DMS114 treated with DMSO at 0.1 percent for 48 hours (cell line): Measurements from ENCODE around the gene KIF16B.
"Not testable (repeated sequence)": the region's sequence is repeated elsewhere in the genome, so short reads cannot be mapped to it uniquely, and the experiment has no call there.

Source experiments
- DNase-seq: peaks from one replicate; lab custom pipeline; 2025; ENCODE audit not compliant: unreplicated experiment; lab: John Stamatoyannopoulos, UW

Gene KIF16B

DNA sequence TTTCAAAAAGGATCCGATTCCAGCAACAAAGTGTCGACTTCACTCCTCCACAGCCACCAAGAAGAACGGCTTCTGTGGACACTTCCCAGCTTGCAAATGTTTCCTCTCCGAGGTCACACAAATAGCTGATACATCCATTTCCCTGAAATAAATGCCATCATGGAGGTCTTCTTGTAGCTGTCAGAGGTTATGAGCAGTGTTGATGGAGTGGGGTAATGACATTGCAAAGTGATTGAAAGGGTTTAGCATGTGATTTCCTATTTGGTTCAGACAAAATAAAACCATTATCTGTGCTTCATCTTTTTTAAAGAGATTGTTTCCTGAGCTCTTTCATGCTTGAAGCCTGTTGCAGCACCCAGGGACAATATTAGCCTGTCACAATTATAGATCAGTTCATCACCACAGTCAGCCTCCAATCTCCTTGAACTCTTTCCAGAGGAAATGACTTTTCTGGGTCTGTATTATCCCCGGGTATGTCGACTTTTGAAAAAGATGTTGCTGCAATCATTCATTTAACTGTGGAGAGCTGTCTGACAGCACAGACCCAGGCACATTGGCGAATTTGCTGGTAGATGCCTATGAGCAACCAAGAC, 16.9 kb upstream of the KIF16B start:
- no peak for DNase-seq

DNA sequence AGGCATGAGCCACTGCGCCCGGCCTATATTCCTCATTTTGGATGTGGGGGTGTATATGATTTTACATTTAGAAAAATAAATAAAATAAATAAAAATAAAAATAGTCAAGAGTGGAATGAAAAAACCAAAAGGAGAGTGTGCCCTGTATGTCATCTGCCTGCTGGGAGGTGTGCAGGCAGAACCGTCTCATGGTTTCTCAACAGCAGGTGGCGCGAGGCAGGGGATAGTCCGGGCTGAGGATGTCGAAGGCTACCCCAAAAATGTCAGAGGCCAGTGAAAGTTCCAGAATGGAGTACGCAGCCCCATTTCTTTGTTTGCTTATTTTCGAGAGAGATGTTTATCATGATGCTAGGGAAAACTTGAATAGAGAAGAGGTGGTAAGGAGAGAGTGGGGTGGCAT, 16.4 kb upstream of the KIF16B start:
- no peak for DNase-seq

DNA sequence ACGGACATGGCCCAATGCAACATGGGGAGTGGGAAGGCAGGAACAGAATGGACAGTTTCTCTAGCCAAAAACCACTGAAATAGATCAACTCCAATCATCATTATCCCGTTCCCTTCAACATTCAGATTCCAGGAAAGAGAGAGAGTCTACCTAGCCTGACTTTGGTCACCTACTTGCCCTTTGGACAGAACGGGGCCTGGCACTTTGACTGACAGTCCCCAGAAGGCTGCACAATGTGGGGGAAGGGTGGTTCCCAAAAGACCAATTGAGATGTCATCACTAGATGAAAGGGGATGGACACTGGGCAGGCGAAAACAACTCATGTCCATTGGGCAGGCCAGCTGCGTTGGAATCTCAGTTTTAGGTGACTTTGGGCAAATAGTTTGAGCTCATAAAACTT, 15.0 kb upstream of the KIF16B start:
- no peak for DNase-seq

DNA sequence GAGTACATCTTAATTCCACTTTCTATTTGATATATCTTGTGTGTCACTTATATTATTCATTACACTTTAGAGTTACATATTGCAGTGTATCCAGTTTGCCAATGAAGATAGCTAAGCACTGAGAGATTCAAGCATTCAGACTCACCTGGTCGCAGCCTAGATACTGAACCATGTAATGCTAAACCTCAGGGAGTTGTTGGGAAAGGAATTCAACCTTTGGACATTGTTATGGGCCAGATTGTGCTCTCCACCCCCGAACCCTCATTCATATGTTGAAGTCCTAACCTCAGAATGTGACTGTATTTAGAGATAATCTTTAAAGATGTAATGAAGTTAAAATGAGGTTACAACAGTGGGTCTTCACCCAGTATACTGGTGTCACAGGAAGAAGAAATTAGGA, 13.8 kb upstream of the KIF16B start:
- no peak for DNase-seq

DNA sequence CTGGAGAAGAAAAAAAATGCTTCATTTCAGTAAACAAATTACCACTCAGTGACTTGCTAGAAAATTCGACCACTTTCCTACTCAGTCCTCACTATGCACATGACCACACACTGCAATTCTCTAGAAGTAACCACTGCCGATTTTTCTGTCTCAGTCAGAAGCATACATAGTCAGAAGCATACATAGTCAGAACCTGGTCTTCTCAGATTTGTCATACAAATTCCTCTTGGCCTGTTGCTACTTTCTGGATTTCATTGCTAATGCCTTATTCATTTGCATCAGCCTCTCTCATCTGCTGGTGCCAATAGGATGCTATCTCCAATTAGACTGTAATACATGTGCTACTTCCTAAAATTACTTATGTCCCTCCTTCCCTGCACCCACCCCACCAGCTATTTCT, 10.2 kb upstream of the KIF16B start:
- no peak for DNase-seq

DNA sequence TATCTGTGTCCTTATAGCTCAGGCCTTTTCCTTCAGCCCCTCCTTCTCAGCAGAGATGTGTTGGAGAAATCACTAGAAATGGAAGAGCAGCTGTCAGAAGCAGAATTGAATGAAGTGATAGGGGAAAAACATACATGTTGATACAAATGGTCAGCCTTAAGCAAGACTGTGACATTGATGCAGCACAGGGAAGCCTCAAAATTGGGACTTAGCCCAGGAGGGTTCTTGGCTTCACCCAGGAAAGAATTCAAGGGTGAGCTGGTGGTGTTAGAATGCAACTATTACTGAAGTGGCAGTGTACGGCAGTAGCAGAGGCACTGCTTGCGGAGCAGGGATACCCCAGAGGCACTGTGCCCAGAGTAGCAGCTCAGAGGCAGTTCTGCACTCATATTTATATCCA, 8.0 kb upstream of the KIF16B start:
- DNase-seq, result no peak

DNA sequence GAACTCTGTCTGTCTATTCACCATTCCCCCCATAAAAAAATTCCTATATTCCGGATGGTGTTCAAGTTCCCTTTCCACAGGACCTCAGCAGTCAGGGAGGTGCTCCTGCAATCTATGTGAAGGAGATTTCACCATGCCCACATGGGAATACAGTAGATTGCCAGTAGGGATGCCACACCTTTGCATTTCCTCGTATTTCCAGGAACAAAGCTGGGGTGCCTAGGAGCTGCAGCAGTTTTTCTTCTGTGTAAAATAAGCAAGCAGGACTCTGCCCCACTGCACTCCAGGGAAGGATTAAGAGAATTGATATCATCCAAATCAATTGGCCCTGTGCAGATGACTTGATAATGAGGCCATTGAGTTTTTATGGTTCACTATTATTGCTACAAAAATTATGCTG, 7.4 kb upstream of the KIF16B start:
- no peak for DNase-seq

DNA sequence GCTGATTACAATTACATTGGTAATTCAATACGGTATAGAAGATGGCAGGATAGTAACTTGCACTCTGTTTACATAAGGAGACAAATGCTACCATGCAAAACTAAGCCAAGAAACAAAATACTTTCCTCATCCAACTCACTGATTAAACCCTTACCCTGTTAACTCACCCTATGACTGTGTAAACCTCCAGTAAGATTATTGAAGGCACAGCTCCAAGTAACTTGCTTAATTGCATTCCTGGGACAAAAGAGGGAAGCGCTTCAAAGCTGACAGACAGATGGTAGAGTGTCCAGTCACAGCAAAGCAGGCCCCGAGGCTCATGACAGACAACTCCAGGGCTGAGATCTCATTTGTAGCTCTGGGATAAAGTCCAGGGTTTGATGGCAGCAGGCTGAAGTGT, 6.9 kb upstream of the KIF16B start:
- DNase-seq, result no peak

DNA sequence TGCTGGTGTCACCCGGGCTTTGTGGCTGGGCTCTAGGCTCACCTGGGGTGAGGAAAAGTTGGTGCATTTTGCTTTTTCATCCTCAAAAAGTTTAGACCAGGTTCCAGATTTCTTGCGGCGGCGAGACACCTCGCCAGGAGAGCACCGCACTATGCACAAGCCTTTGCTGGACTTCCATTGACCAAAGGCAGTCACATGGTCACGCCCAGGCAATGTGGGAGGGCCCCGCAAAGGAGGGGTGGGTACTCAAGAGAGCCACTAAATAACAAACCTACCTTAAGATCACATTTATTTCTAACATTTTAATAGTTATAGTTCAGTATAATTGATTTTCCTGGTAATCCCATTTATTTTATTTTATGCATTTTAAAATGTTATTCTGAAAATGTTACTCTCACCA, 3.0 kb upstream of the KIF16B start:
- DNase-seq, result no peak

DNA sequence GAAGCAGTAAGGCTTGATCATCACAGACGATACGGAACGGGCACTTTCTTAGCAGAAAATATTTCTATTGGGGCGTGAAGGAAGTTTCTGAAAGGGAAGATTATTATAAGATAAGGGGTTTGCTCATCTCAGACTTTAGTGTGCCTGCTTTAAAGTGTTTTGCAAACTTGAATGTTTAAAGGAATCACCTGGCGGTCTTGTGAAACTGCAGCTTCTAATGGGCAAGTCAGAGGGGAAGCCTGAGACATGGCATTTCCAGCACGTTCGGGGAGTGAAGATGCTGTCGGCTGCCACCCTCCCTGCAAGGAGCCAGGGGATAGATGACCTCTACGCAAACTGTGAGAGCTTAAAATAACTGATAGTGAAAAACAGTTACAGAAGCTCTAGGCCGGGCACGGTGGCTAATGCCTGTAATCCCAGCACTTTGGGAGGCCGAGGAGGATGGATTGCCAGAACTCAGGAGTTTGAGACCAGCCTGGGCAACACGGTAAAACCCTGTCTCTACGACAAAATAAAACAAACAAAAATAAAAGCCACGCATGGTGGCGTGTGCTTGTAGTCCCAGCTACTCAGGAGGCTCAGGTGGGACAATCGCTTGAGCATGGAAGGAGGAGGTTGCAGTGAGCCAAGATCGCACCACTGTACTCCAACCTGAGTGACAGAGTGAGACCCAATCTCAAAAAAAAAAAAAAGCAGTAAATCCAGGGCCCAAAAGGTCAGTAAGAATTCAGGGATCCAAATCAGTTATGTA, 2.3 kb upstream of the KIF16B start:
- DNase-seq, result no peak

DNA sequence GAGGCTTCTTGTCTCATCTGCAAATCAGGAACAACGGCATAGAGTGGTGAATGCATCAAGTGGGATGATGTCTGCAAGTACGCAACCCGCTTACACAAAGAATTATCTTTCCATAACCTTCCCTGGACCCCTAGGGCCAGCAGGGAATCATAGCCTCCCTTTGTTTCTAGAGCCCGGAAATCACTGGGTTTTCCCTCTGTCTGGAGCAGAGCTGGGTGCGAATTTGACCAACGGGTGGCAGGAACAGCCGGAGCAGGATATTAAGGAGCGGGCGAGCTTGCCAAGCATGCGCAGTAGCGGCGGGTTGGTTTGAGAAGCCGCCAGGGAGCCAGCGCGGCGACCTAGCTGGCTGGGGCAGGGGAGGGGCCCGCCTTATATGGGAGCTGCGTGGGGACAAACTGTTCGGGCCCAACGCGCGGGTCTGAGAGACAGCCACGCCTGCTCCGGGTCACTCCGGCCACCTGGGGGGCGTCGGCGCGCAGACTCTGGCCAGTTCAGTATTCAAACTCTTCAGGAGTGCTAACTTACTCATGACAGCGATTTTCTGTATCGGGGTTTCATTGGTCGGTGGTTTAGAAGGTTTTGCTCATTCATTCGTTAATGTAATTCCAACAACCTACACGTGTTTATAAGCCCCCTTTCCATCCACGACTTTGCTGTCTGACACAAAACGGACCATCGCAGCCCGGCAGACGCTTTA, 1.6 kb upstream of the KIF16B start:
- DNase-seq, result peak; percentile 68

DNA sequence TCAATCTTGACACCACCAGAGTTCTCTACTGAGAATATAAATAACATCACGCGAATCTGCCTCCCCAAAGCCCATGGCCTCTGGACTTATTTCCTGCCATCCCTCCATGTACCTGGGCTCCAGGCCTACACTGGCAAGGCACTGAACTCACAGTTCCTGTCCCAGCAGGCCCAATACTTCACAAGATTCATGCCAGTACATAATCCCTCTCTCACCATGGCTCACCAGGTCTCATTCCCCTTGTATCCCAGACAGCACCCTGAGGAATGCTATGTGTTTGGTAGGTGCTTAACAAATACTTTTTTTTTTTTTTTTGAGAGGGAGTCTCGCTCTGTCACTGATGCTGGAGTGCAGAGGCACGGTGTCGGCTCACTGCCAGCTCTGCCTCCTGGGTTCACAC, 1.9 kb downstream of the KIF16B start:
- DNase-seq, result no peak

DNA sequence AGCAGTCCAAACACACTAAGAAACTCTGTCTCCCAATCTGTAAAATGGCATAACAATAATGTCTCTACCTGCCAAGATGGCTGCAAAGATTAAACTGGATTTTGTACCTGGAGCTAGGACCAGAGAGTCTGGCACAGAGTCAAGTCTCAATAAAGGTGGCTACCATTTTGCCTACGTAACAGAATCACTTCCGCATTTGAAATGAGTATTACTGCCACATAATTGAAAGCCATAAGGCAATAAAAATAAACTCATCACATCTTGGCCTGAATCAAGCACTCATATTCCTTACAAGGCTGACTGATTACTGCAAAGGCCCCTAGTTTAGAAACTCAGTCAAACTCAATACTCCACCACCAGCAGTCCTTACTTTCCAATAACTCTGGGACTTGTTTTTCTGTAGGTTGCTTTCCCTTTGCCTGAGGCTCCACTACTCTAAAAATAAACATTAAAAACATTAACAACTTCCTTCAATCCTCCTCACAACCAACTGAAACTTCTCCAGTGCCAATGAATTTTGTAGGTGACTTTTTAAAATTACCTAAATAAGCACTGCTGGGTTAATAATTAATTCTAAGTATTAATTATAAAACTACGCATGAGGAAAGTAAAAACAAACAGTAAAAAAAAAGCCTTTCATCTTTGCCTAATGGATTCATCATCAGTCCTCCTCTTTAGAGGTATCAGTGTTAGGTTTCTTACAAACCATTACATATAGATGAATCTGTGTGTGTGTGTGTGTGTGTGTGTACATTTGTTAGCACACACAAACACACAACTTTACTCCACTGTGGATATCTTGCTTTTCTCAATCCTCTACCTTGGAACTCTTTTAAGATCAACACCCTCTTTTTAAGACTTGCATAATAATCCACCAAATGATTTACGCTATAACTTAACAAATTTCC, 3.7 kb downstream of the KIF16B start:
- DNase-seq, result no peak

DNA sequence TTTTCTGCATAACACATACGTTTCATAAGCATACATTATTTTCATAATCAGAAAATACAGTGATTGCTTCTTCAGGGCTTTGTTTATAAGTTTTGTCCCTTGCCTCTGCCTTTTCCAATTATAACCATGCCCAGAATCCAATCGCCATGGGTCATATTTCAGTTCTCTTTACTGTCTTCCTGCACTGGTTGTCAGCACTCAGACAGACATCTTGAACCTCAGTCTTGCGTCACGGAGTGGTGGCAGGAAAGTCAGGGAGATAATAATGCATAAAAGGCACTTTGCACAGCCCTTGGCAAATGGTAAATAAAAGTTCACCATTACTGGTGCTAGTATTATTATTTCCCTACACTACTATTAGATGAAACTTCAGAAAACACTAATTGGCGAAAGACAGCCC, 7.2 kb downstream of the KIF16B start:
- no peak for DNase-seq

DNA sequence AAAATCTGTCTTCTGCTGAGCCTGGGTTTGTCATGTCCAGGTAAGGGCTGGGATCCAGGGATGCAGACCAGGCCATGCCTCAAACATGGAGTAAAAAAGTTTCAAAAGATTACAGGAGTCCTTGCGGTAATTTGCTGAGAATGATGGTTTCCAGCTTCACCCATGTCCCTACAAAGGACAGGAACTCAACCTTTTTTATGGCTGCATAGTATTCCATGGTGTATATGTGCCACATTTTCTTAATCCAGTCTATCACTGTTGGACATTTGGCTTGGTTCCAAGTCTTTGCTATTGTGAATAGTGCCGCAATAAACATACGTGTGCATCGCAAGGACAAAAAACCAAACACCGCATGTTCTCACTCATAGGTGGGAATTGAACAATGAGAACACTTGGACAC, 9.2 kb downstream of the KIF16B start:
- DNase-seq, result not testable (repeated sequence)

DNA sequence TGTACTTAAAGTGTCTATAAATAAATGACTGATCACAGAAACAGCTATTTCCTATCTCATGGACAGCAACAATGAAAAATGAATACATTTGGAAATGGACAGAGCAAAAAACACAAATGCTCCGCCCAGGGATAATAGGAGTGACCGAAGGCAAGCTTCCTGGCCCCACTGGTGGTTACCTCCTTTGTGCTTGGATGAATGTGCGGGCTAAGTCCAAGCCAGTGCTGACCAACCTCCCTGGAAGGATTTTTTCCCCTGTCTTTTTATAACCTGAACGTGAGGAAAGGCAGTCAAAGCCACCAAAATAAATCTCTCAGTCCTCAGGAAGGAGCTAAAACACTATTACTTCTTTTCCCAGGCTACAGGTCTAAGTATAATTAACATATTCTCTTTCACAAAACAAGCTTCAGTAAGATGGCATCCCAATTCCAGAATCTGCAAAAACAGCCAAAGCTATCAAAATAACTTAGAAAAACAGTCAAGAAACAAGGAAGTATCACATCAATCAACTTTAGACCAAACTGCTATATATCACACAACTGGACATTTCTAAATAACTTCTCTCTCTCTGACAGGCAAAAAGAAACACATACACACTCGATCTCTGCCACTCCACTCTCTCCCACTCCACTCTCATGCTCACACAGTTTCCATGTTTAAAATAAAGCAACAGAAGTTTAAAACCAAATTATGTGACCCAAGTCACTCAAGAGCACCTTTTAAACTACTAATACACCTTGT, 10.0 kb downstream of the KIF16B start:
- DNase-seq, result no peak

DNA sequence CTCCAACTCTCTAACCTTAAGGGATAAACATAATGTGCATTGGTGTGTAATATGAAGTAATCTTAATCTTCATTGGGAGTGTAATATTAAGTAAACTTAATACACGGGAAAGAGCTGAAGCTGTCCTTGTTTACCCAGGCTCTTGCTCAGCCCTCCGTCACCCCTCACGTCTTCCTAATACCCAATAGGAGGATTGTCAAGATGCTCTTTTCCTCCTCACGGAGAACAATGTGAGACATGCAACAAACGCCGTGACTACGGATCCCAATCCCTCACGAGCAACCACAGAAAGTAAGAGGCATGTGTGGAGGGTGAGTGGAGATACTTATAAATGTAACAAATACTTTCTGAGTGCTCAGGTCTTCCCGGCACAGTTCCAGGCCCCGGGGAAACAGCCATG, 11.0 kb downstream of the KIF16B start:
- DNase-seq, result no peak

DNA sequence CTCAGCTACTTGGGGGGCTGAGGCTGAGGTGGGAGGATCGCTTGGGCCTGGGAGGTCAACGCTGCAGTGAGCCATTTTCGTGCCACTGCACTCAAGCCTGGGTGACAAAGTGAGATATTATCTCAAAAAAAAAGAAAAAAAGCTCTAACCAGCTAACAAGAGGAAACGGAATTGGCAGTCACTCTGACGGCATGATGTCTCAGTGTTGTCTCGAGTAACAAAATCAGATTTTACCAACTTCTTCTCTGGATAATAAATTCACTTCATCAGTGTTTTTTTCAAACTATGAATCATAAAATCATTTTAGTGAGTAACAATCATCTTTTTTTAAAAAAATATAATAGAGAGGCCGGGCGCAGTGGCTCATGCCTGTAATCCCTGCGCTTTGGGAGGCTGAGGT, 12.6 kb downstream of the KIF16B start:
- DNase-seq, result no peak

DNA sequence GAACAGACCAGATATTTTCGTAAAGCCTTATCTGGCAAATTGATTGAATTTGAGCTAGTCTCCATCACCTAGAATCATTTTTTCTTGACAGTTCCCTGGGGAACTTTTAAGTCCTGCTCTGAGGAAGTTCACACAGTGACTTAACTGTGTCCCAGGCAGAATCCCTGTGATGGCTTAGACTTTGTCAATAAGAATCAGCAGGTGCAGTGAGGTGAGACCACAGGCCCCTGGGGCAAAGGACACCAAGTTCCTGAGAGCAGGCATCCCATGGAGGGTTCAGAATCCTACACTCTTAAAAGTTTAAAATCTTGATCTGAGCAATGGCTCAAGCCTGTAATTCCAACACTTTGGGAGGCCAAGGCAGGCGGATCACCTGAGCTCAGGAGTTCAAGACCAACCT, 13.0 kb downstream of the KIF16B start:
- no peak for DNase-seq

DNA sequence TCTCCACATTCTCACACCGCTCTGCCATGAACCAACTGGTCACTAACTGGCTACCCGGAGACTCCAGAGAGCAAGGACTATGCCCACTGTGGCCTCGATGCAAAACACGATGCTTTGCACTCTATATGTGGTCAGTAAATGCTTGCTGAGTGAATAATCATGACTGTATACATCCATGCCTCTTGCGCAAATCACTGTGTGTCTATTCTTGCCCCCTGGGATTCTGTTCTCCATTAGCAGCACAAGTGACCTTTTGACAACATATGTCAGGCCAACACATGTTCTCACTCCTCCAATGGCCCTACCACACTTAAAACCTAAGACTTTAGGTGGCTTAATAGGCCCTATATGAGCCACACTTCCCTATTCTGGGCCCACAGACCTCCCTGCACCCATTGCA, 16.9 kb downstream of the KIF16B start:
- no peak for DNase-seq

DNA sequence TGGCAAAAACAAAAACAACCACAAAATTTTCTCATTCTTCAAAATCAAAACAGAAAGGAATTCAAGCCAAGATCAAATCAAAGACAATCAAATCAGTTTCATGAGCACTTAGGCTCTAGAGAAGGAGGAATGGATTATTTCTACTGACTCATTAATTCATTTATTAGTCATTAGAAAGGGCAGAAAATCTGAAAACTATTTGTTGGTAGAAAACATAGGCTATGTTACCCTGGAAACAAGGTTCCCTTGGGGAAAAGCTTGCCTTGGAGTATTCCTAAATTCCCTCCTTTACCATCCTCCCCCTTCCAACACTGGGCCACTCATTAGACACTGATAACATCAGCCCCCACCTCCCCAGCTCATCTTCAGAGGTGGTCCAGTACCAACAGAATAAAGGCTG, 17.5 kb downstream of the KIF16B start:
- no peak for DNase-seq
